CD4-positive, alpha-beta T cell (primary cell): Measurements from ENCODE around the gene KIF3B. TPM values are rescaled to one million over a fixed set of nuclear protein-coding genes. Genes with fewer than 3 reads are reported as not detected.

Experiments
- ATAC-seq: fragments of 200-7000 bp; cut with Tn5 transposase; one replicate; pipeline ENCODE4 v1.10.0; 2022; ENCODE audit warnings: mild to moderate bottlenecking; ENCODE audit not compliant: poor library complexity
- CTCF ChIA-PET: fragments of 350-600 bp; sonication (Branson Sonifier 250); formaldehyde crosslinking; loops from one replicate; lab custom pipeline; 2021; ENCODE audit warnings: antibody characterized with exemption, inconsistent platforms; lab: Charles Lee
- POLR2A ChIA-PET: fragments of 350-600 bp; sonication (Branson Sonifier 250); formaldehyde crosslinking; loops from one replicate; lab custom pipeline; 2021; ENCODE audit warnings: antibody characterized with exemption, inconsistent platforms; lab: Charles Lee
- DNase-seq, 14 experiments: peaks; one replicate each; pipeline ENCODE4 v3.0.0-alpha.2; 2013 to 2020; ENCODE audit warnings: mixed read lengths in 2 of 14
- H3K27ac ChIP-seq, 2 donors: one replicate each; pipeline versions ENCODE4 v1.5.1 to v1.7.0; 2013; ENCODE audit warnings: low read length in 2 of 2, low read depth in 1 of 2, mild to moderate bottlenecking in 1 of 2
- H3K27me3 ChIP-seq, 2 experiments: 1 replicate in 1 of 2; 2 replicates in 1 of 2; pipeline versions ENCODE4 v1.6.1 to v1.7.0; 2013; ENCODE audit warnings: low read length in 2 of 2, control low read depth in 1 of 2, mild to moderate bottlenecking in 1 of 2, moderate library complexity in 1 of 2; ENCODE audit not compliant: insufficient read depth in 2 of 2, control insufficient read depth in 1 of 2
- H3K36me3 ChIP-seq: one replicate; pipeline ENCODE4 v1.6.1; 2013; ENCODE audit warnings: low read length, control low read depth; ENCODE audit not compliant: insufficient read depth
- H3K4me1 ChIP-seq: one replicate; pipeline ENCODE4 v1.6.1; 2013; ENCODE audit warnings: low read length, control low read depth; ENCODE audit not compliant: insufficient read depth
- H3K4me3 ChIP-seq: one replicate; pipeline ENCODE4 v1.5.1; 2013; ENCODE audit warnings: mild to moderate bottlenecking, low read length, moderate library complexity
- H3K9me3 ChIP-seq, 2 experiments: 1 replicate in 1 of 2; 2 replicates in 1 of 2; pipeline versions ENCODE4 v1.6.1 to v1.7.0; 2013; ENCODE audit warnings: low read length in 2 of 2, mild to moderate bottlenecking in 2 of 2, control low read depth in 1 of 2, moderate library complexity in 1 of 2; ENCODE audit not compliant: control insufficient read depth in 1 of 2, insufficient read depth in 1 of 2
- H3K27ac Mint-ChIP-seq: one replicate; pipeline ENCODE4 v1.8.0; 2020; ENCODE audit warnings: mixed read lengths
- H3K27me3 Mint-ChIP-seq: one replicate; pipeline ENCODE4 v1.8.0; 2021; ENCODE audit warnings: mixed read lengths
- H3K36me3 Mint-ChIP-seq: one replicate; pipeline ENCODE4 v1.8.0; 2021; ENCODE audit warnings: low read depth, mixed read lengths
- H3K4me1 Mint-ChIP-seq: one replicate; pipeline ENCODE4 v1.8.0; 2021; ENCODE audit warnings: low read depth, mixed read lengths
- H3K4me3 Mint-ChIP-seq: one replicate; pipeline ENCODE4 v1.8.0; 2020; ENCODE audit warnings: mild to moderate bottlenecking, mixed read lengths
- H3K9me3 Mint-ChIP-seq: one replicate; pipeline ENCODE4 v1.8.0; 2020; ENCODE audit warnings: mixed read lengths
- intact Hi-C, 2 experiments: fragments of 100-400 bp; cut with DNase I in 1 of 2; cut with micrococcal nuclease in 1 of 2; formaldehyde crosslinking; loops; one replicate each; pipeline versions ENCODE4 v1.15.1 to v1.9.0; 2023 to 2025; cut with DNase I, micrococcal nuclease
- total RNA-seq, 174 experiments: library from RNA in 2 of 174; stranded (reverse) in 2 of 174; gene quantifications; one replicate each; pipeline ENCODE4 v1.2.3 and lab custom pipeline; 2021 to 2026
- TF ChIP-seq, protein P1 (sequence below): fragments of 200-600 bp; IDR thresholded peaks from one replicate; pipeline ENCODE4 v1.8.0; 2022; ENCODE audit warnings: antibody characterized with exemption, mild to moderate bottlenecking

Gene KIF3B
- total RNA-seq, 2 experiments from 2014 or later: 7.3 TPM

DNA sequence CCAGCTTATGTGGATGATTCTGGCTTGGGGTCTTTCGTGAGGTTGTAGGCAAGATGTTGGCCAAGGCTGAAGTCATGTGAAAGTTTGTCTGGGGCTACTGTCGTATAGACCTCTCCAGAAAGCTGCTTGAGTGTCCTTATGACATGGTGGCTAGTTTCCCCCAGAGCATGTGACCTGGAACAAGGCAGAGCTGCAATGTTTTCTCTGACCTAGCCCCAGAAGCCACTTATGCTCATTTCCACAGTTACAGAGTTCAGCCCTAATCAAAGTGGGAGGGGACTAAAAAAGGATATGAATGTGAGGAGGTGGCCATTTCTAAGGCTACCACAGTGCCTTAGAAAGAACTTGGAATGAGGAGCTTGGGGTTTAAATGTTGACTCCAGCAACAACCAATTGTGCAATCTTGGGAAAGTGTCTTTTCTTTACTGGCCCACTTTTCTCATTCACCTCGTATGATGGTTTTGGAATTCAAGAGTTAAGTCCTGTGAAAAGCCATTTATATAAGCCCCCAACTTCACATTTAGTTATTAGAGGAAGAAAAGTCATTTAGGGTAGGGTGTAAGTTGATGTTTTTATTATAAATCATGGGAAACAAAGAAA lies 74.8 kb downstream of the KIF3B start:
- Mint-ChIP-seq H3K27me3 (no peaks in the 10 kb centered on the region), H3K27ac (no peak overlapping the region), H3K9me3 (no peaks in the 10 kb centered on the region), H3K4me3 (no peak overlapping the region), H3K4me1 (peaks cover 4% of the 10 kb centered on the region), H3K36me3 (peaks cover under 1% of the 10 kb centered on the region)
- no peaks in the 10 kb centered on the region for H3K27me3 ChIP-seq
- ChIA-PET POLR2A (no interaction called here), CTCF (no interaction called here)
- intact Hi-C loops: loop anchor here in 1 of 2 experiments (10.0 kb wide), 1 partner anchor 67 kb away; no protein-coding TSS in a partner anchor
- H3K27ac ChIP-seq: no peak overlapping the region
- H3K9me3 ChIP-seq: no peaks in the 10 kb centered on the region
- no peak for ATAC-seq
- no peak for DNase-seq
- no peaks in the 10 kb centered on the region for H3K36me3 ChIP-seq
- TF ChIP-seq, protein P1, sequence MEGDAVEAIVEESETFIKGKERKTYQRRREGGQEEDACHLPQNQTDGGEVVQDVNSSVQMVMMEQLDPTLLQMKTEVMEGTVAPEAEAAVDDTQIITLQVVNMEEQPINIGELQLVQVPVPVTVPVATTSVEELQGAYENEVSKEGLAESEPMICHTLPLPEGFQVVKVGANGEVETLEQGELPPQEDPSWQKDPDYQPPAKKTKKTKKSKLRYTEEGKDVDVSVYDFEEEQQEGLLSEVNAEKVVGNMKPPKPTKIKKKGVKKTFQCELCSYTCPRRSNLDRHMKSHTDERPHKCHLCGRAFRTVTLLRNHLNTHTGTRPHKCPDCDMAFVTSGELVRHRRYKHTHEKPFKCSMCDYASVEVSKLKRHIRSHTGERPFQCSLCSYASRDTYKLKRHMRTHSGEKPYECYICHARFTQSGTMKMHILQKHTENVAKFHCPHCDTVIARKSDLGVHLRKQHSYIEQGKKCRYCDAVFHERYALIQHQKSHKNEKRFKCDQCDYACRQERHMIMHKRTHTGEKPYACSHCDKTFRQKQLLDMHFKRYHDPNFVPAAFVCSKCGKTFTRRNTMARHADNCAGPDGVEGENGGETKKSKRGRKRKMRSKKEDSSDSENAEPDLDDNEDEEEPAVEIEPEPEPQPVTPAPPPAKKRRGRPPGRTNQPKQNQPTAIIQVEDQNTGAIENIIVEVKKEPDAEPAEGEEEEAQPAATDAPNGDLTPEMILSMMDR: no peak
- peaks cover 3% of the 10 kb centered on the region for H3K4me1 ChIP-seq
- no peak overlapping the region for H3K4me3 ChIP-seq

DNA sequence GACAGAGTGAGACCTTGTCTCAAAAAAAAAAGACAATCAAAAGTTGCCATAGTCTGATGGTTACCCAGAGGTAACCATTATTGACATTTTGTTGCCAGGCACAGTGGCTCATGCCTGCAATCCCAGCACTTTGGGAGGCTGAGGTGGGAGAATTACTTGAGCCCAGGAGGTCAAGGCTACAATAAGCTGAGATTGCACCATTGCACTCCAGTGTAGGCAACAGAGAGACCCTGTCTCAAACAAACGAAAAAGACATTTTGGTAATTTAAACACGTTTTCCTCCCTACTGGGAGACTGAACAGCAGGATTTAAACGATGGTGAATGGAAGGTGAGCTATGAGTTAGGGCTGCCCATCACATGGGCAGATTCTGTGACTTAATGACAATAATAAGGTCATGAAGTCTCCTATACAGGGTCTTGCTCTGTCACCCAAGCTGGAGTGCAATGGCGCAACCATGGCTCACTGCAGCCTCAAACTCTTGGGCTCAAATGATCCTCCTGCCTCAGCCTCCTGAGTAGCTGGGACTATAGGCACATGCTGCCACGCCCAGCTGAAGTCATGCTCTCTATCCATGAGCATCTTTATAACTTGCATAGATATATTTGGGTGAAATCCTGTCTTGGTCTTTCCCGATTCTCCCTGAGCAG lies 76.5 kb downstream of the KIF3B start:
- no peaks in the 10 kb centered on the region for H3K36me3 ChIP-seq
- ChIA-PET CTCF (interaction anchor here (1.0 kb wide), 1 partner anchor 68 kb away, joined by 3 read pairs; no protein-coding TSS in a partner anchor), POLR2A (no interaction called here)
- no peaks in the 10 kb centered on the region for H3K9me3 ChIP-seq
- no peak overlapping the region for H3K27ac ChIP-seq
- Mint-ChIP-seq H3K4me3 (peak overlapping the region; percentile 14), H3K36me3 (peaks cover 12% of the 10 kb centered on the region), H3K27me3 (no peaks in the 10 kb centered on the region), H3K4me1 (peaks cover 14% of the 10 kb centered on the region), H3K27ac (no peak overlapping the region), H3K9me3 (no peaks in the 10 kb centered on the region)
- H3K27me3 ChIP-seq: no peaks in the 10 kb centered on the region
- no peak for DNase-seq
- ATAC-seq: no peak
- H3K4me3 ChIP-seq: no peak overlapping the region
- peaks cover 11% of the 10 kb centered on the region for H3K4me1 ChIP-seq
- intact Hi-C loops: loop anchor here in 1 of 2 experiments (10.0 kb wide), 1 partner anchor 69 kb away; no protein-coding TSS in a partner anchor
- TF ChIP-seq, protein P1: no peak

DNA sequence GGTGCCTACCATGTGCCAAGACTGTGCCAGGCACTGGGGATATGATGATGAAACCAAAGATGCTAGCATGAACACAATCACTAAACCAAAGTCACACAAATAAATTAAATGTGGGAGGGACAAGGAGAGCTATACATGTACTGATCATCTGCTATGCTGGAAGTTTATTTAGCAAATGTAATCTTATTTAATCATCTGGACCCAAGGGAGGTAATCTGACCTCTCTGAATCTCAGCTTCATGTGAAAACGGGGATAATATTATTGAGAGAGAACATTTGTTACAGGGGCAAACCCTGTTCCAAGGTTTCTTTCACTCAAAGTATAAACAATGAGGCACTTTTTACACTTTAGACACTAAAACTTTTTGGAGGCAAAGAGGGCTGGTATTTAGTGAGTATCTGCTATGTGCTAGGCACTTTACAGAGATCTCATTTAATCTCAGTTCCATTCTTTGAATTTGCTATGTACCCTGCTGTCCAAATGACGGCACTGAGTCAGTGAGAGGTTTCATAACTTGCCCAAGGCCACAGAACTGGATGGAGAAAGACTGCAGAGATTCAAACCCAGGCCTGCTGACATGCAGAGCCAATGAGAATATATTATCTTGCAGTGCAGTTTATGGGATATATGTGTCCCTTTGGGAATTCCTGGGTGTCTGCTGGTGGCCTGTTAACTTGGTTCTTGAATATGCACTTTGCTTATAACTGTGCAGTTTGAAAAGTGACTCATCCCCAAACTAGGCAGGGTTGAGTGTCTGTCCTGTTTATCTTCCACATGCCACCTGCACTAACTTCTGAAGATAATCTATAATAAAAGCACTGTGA lies 77.4 kb downstream of the KIF3B start:
- Histone ChIP-seq H3K27me3 (no peaks in the 10 kb centered on the region), H3K27ac (no peak overlapping the region), H3K9me3 (no peaks in the 10 kb centered on the region), H3K4me1 (peaks cover 16% of the 10 kb centered on the region), H3K4me3 (no peak overlapping the region), H3K36me3 (no peaks in the 10 kb centered on the region)
- DNase-seq (no peak), ATAC-seq (no peak)
- peak overlapping the region; percentile 14 for H3K4me3 Mint-ChIP-seq
- H3K36me3 Mint-ChIP-seq: peaks cover 18% of the 10 kb centered on the region
- H3K27me3 Mint-ChIP-seq: no peaks in the 10 kb centered on the region
- TF ChIP-seq, protein P1: no peak
- H3K27ac Mint-ChIP-seq: peak overlapping the region; percentile 22
- intact Hi-C loops: loop anchor here (5.0 to 10.0 kb wide), 3 partner anchors 70 to 478 kb away; no protein-coding TSS in a partner anchor
- H3K4me1 Mint-ChIP-seq: peaks cover 20% of the 10 kb centered on the region
- ChIA-PET CTCF (interaction anchor here (1.2 kb wide), 1 partner anchor 145 kb away, joined by 3 read pairs; no protein-coding TSS in a partner anchor), POLR2A (no interaction called here)
- no peaks in the 10 kb centered on the region for H3K9me3 Mint-ChIP-seq
